Limb (tissue), 2 donors: ENCODE data around the gene FGF23.

Experiments used
- DNase-seq, 2 donors: peaks; one replicate each; pipeline ENCODE4 v3.0.0-alpha.2; 2016; ENCODE audit errors: extremely low spot score in 2 of 2

FGF23 gene

DNA sequence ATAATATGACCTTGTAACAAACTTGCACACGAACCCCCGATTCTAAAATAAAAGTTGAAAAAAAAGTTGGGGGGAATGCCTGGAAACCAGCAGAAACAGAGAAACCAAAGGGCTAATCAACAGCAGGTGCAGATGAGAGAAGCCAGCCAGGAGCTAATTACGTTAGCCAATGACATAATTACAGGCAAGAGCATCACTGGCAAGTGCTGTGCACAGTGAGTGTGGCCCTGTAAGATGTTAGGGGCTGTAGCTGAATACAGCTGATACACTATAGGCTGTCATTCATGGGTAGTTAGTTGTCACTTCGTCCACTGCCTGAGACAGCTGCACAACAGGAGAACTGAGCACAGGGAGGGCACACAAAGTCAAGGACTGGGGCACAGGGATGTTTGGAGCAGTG is 7.3 kb upstream of the FGF23 start:
- no peak for DNase-seq

GRCh38 chr12:4383304-4383865 is 3.9 kb upstream of the FGF23 start:
- DNase-seq = no peak

GRCh38 chr12:4380332-4380731 is 820 bp upstream of the FGF23 start:
- no peak for DNase-seq

DNA sequence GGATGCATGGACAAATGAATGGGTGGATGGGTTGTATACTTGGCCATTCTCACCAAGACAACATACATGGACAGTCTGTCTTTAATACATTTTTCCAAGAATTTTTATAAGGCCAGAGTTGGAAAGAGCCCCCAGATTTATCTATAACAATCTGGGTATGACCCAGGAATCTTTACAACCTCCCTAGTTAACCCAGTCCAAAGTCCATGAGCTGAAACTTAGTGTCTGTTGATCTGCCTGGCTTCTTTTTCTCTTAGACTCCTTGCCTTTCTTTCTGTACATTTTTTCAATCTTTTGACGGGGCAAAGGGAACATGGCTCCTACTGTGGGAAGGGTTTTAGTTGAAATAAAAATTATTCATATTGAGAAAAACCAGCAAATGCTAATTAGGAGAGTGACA is 740 bp downstream of the FGF23 start:
- DNase-seq = no peak

DNA sequence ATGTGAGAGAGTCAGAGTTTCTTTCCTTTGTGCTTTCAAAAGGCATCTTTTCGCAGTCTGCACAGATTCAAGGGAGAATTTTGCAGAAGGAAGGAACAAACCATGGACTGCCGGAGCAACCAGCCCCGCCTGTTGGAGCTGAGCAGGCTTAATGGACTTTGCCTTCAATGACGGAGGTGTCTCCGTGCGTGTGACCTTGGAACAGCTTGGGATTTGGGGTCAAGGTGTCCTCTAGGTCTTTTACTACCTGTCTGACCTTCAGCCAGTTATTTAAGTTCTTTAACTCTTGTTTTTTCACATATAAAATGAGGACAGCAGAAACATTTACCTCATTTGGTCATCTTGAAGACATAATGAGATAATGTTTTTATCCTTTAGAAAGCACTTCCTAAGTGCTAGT is 4.1 kb downstream of the FGF23 start:
- no peak for DNase-seq

- DNase-seq = no peak
Observed at GRCh38 chr12:4372653-4373052, 6.9 kb downstream of the FGF23 start.

DNA sequence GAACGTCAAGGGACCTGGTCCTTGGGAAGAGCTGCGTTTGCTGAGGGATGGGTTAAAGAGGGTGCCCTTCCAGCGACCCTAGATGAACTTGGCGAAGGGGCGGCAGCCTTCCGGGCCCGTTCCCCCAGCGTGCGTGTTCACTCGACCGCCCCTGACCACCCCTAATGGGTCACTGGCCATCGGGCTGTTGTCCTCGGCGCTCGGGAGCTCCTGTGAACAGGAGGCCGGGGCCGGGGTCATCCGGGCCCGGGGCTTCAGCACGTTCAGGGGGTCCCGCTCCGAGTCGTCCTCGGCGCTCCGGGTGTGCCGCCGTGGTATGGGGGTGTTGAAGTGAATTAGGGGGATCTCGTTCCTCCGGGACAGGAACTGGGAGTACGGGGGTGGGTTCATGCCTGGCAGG is 9.2 kb downstream of the FGF23 start:
- DNase-seq = no peak

GRCh38 chr12:4369548-4369947 is 10.0 kb downstream of the FGF23 start:
- DNase-seq = no peak

DNA sequence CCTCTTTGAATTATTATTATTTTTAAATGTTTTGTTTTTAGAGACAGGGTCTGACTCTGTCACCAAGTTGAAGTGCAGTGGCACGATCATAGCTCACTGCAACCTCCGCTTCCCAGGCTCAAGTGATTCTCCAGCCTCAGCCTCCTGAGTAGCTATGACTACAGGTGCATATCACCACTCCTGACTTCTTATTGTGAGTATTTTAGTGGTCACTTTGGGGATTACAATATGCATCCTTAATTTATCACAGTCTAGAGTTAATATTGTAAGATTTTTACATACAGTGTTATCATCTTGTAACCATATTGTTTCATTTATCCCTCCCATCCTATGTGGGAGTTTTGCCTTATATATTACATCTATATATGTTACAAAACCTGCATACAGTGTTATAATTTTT is 13.4 kb downstream of the FGF23 start:
- DNase-seq = no peak

DNA sequence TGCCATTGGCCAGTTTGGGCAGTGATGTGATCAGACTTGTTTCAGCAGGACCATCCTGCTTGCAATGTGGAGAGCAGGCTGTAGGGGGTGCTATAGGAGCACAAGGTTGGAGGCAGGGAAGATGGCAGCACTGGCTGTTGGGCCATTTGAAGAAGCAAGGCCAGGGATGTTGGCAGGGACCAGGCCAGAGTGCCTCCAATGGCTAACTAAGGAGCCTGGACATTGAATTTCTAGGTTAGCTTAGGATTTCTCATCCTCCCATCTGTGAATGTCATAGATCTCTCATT is 23.5 kb downstream of the FGF23 start:
- peak in 1 of 2 donors; percentile 43 for DNase-seq

- no peak for DNase-seq
Observed at GRCh38 chr12:4355156-4356040, 24.1 kb downstream of the FGF23 start.

GRCh38 chr12:4353785-4354208 is 25.7 kb downstream of the FGF23 start:
- DNase-seq = peak in 1 of 2 donors; percentile 28

DNA sequence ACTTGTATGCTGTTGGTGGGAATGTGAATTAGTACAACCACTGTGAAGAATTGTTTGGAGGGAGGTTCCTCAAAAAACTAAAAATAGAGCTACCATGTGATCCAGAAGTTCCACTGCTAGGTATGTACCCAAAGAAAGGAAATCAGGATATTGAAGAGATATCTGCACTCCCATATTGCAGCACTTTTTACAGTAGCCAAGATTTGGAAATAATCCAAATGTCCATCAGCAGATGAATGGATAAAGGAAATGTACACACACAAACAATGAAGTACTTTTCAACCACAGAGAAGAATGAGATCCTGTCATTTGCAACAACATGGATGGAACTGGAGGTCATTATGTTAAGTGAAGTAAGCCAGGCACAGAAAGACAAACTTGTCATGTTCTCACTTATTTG is 32.6 kb downstream of the FGF23 start:
- no peak for DNase-seq

- DNase-seq = no peak
Observed at GRCh38 chr12:4331842-4332241, 47.7 kb downstream of the FGF23 start.

- no peak for DNase-seq
Observed at GRCh38 chr12:4331221-4331620, 48.3 kb downstream of the FGF23 start.

- no peak for DNase-seq
Observed at GRCh38 chr12:4330203-4330602, 49.3 kb downstream of the FGF23 start.

DNA sequence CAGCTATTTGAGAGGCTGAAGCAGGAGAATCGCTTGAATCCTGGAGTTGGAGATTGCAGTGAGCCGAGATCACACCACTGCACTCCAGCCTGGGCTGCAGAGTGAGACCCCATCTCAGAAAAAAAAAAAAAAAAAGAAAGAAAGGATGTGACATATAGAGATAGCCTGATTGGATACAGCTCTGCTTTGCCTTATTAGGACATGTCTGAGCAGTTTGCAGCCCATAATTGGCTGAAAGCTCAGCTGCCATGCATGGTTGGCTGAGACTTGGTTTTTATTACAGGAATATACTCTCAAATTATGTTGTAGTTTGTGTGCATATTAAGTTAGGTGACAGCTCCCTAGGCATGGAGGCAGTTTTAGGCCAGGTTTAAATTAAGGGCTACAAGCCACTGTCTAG is 52.2 kb downstream of the FGF23 start:
- DNase-seq = no peak

- DNase-seq = no peak
Observed at GRCh38 chr12:4325966-4326365, 53.5 kb downstream of the FGF23 start.

DNA sequence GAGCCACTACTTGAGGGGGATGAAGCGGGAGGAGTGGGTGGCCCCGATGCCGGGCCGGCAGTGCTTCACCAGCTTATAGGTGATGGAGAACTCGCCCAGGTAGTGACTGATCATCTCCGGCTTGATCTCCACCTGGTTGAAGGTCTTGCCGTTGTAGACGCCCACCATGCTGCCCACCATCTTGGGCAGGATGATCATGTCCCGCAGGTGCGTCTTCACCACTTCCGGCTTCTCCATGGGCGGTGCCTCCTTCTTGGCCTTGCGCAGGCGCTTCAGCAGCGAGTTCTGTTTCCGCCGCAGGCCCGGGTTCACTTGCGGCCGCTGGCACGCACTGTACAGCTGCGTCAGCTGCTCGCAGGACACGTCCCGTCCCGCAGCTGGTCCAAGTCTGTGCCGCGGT is 55.1 kb downstream of the FGF23 start:
- DNase-seq = no peak

GRCh38 chr12:4323396-4323795 is 56.1 kb downstream of the FGF23 start:
- no peak for DNase-seq

- DNase-seq = no peak
Observed at GRCh38 chr12:4322726-4323125, 56.8 kb downstream of the FGF23 start.

- peak; percentile 94 to 96 for DNase-seq
Observed at GRCh38 chr12:4320853-4321701, 58.4 kb downstream of the FGF23 start, which contains the start of gene TIGAR. Gene TIGAR, plus strand, starts transcription at chr12:4321213. Its CDS starts 59 bp downstream, at chr12:4321272.
